NT2/D1 (cell line): ENCODE measurements around the gene EDA.

Experiments used
- SUZ12 ChIP-seq: IDR thresholded peaks from 2 replicates; pipeline ENCODE4 v1.6.1; 2011; ENCODE audit not compliant: insufficient read length, insufficient read depth; ENCODE audit errors: extremely low read depth
- YY1 ChIP-seq: IDR thresholded peaks from 2 replicates; pipeline ENCODE4 v1.6.1; 2011; ENCODE audit not compliant: insufficient read length, insufficient read depth
- ZNF274 ChIP-seq: IDR thresholded peaks from 2 replicates; pipeline ENCODE4 v1.6.1; 2011; ENCODE audit warnings: mild to moderate bottlenecking, low read depth, low read length

- TF ChIP-seq SUZ12 = no peak
- TF ChIP-seq YY1 = no peak
- TF ChIP-seq ZNF274 = no peak
These were observed 438.5 kb downstream of the EDA start for GRCh38 chrX:70054391-70054790.
